ENCODE measurements around the gene USP20. TPM values are rescaled to one million over a fixed set of nuclear protein-coding genes. Genes with fewer than 3 reads are reported as not detected.
A peak's percentile ranks its signal among the peaks of the same experiment; 100 is the strongest.

Gene USP20
- total RNA-seq, 1 experiment from 2014 or later = 18.0 TPM

DNA sequence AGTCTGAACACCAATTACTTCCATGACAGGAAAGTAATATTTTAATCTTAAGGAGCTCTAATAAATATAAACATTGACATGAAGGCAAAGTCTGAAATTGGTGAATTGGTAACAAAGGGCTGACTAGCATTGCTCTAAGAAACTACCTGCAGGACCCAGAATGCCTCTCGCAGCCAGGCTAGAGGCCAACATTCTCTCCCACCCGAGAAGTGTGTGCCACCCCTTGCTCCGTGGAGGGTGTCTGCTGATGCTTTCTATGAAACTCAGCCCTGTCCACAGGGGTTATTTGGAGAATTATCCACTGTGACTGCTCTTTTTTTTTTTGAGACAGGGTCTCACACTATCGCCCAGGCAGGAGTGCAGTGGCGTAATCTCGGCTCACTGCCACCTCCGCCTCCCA, 81.4 kb downstream of the USP20 start:
- no peak for DNase-seq (ENCODE audit: low read depth)

DNA sequence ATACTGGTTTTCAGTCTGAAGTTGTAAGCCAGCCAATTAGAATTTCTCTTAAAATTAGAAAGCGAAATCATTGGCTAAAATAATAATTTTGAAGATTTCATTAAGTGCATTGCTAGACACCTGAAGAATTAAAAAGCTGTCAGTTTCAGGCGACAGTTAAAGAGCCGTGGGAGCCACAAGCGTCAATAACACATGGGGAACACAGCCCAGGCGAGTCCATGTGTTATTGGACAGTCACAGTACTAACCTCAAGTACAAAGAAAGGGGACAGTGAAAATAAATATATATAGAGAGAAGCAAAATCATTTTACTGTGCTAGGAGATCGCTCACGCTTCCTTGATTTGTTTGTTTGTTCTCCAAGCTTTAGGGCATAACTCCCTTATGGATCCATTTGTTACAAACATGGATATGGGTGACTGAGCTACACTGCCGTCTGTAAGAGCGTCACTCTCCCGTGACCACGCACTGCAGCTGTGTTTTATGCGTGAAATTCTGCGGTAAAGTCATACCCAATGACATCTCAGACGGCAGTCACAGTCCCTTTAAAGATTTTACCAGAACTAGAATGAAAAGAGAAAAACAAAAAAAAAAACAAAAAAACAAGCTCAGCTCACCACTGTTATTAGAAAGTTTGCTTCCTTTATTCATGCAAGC, 83.2 kb downstream of the USP20 start:
- no peak for DNase-seq (ENCODE audit: low read depth)

- no peak for DNase-seq (ENCODE audit: low read depth)
Measured at GRCh38 chr9:129919277-129919676, 84.0 kb downstream of the USP20 start.

- no peak for DNase-seq (ENCODE audit: low read depth)
Measured at GRCh38 chr9:129919841-129920240, 84.6 kb downstream of the USP20 start.

- no peak for DNase-seq (ENCODE audit: low read depth)
Measured at GRCh38 chr9:129921905-129922304, 86.6 kb downstream of the USP20 start.

GRCh38 chr9:129923589-129923988, 88.3 kb downstream of the USP20 start:
- no peak for DNase-seq (ENCODE audit: low read depth)

GRCh38 chr9:129929496-129930125, 94.4 kb downstream of the USP20 start:
- DNase-seq (ENCODE audit: low read depth) = peak; percentile 7

DNA sequence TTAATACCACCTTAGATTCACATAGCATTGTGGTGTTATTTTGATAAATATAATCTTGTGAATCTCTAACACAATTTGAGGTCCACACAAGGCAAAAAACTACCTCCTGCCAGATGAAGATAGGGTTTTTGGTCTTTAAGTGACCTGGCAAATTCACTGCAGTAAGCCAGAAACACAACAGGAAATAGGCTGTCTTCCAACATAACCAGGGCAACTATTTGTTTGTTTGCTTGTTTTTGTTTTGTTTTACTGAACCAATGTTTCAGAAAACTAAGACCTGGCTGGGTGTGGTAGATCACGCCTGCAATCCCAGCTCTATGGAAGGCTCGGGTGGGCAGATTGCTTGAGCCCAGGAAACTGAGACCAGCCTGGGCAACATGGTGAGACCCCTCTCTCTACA, 95.5 kb downstream of the USP20 start:
- DNase-seq (ENCODE audit: low read depth) = no peak

Other genes with a start within 250 kb of the USP20 start
- gene C9orf50, start 214.4 kb upstream of the USP20 start, total RNA-seq (2014; rRNA removed; shearing (Covaris generic)) = 0.10 TPM in 1 of 2 replicates, not detected in the other
- 77.0 and 79.5 TPM in 2 replicates for gene NTMT1, start 209.3 kb upstream of the USP20 start, total RNA-seq (2014; rRNA removed; shearing (Covaris generic))
- gene ASB6, start 193.3 kb upstream of the USP20 start, total RNA-seq (2014; rRNA removed; shearing (Covaris generic)) = 17.4 TPM in 2 replicates
- 0.17 and 0.20 TPM in 2 replicates for gene PRRX2, start 169.8 kb upstream of the USP20 start, total RNA-seq (2014; rRNA removed; shearing (Covaris generic))
- 0.10 and 1.0 TPM in 2 replicates for gene PTGES, start 82.4 kb upstream of the USP20 start, total RNA-seq (2014; rRNA removed; shearing (Covaris generic))
- gene TOR1B, start 32.3 kb upstream of the USP20 start, total RNA-seq (2014; rRNA removed; shearing (Covaris generic)) = 68.5 and 74.6 TPM in 2 replicates
- 100 and 104 TPM in 2 replicates for gene TOR1A, start 11.3 kb upstream of the USP20 start, total RNA-seq (2014; rRNA removed; shearing (Covaris generic))
- gene C9orf78, start 183 bp upstream of the USP20 start, total RNA-seq (2014; rRNA removed; shearing (Covaris generic)) = 49.9 and 51.4 TPM in 2 replicates
- 7.2 and 24.2 TPM in 2 replicates for gene FNBP1, start 207.7 kb downstream of the USP20 start, total RNA-seq (2014; rRNA removed; shearing (Covaris generic))
- gene GPR107, start 218.4 kb downstream of the USP20 start, total RNA-seq (2014; rRNA removed; shearing (Covaris generic)) = 32.2 and 33.7 TPM in 2 replicates

Measured in M059J (cell line).